CD4-positive, alpha-beta memory T cell (primary cell): ENCODE data around the gene ST3GAL3. TPM values are rescaled to one million over a fixed set of nuclear protein-coding genes. Genes with fewer than 3 reads are reported as not detected.

ENCODE experiments used
- CTCF ChIA-PET: fragments of 350-600 bp; sonication (Branson Sonifier 250); formaldehyde crosslinking; loops from one replicate; lab custom pipeline; 2021; ENCODE audit warnings: inconsistent platforms; ENCODE audit not compliant: partially characterized antibody; lab: Charles Lee
- POLR2A ChIA-PET: fragments of 350-600 bp; sonication (Branson Sonifier 250); formaldehyde crosslinking; loops from one replicate; lab custom pipeline; 2021; ENCODE audit not compliant: partially characterized antibody; lab: Charles Lee
- DNase-seq, 5 donors: peaks; one replicate each; pipeline versions ENCODE4 v3.0.0 to v3.0.0-alpha.2; 2020 to 2022; ENCODE audit warnings: mixed read lengths in 1 of 5
- H3K27ac ChIP-seq: one replicate; pipeline ENCODE4 v1.7.0; 2013; ENCODE audit warnings: low read depth, low read length
- H3K27me3 ChIP-seq: 2 replicates; pipeline ENCODE4 v1.7.0; 2013; ENCODE audit warnings: mild to moderate bottlenecking, low read length, moderate library complexity; ENCODE audit not compliant: insufficient read depth
- H3K36me3 ChIP-seq: 2 replicates; pipeline ENCODE4 v1.7.0; 2013; ENCODE audit warnings: mild to moderate bottlenecking, low read length, moderate library complexity; ENCODE audit not compliant: insufficient read depth
- H3K4me1 ChIP-seq: 2 replicates; pipeline ENCODE4 v1.7.0; 2013; ENCODE audit warnings: mild to moderate bottlenecking, low read length, moderate library complexity; ENCODE audit not compliant: insufficient read depth
- H3K4me3 ChIP-seq, 2 donors: one replicate each; pipeline ENCODE4 v1.7.0; 2013; ENCODE audit warnings: low read length in 2 of 2, mild to moderate bottlenecking in 1 of 2
- H3K9me3 ChIP-seq, 2 donors: one replicate each; pipeline ENCODE4 v1.7.0; 2013; ENCODE audit warnings: low read length in 2 of 2, control low read depth in 1 of 2; ENCODE audit not compliant: control insufficient read depth in 1 of 2
- H3K27ac Mint-ChIP-seq, 7 donors: one replicate each; pipeline ENCODE4 v1.8.0; 2020 to 2021; ENCODE audit warnings: mixed read lengths in 7 of 7, mild to moderate bottlenecking in 6 of 7, inconsistent platforms in 3 of 7, moderate library complexity in 3 of 7
- H3K27me3 Mint-ChIP-seq, 2 donors: one replicate each; pipeline ENCODE4 v1.8.0; 2020 to 2021; ENCODE audit warnings: mixed read lengths in 2 of 2
- H3K36me3 Mint-ChIP-seq, 2 donors: one replicate each; pipeline ENCODE4 v1.8.0; 2020 to 2021; ENCODE audit warnings: mixed read lengths in 2 of 2, inconsistent platforms in 1 of 2, mild to moderate bottlenecking in 1 of 2
- H3K4me1 Mint-ChIP-seq, 4 donors: one replicate each; pipeline ENCODE4 v1.8.0; 2020 to 2021; ENCODE audit warnings: mixed read lengths in 4 of 4, mild to moderate bottlenecking in 1 of 4
- H3K4me3 Mint-ChIP-seq, 8 donors: one replicate each; pipeline ENCODE4 v1.8.0; 2020 to 2021; ENCODE audit warnings: mixed read lengths in 8 of 8, mild to moderate bottlenecking in 7 of 8, moderate library complexity in 6 of 8, inconsistent platforms in 3 of 8
- H3K9me3 Mint-ChIP-seq, 8 donors: one replicate each; pipeline ENCODE4 v1.8.0; 2020 to 2021; ENCODE audit warnings: mixed read lengths in 8 of 8, mild to moderate bottlenecking in 5 of 8, inconsistent platforms in 3 of 8, moderate library complexity in 1 of 8
- intact Hi-C: fragments of 100-400 bp; cut with micrococcal nuclease; formaldehyde crosslinking; loops from one replicate; pipeline ENCODE4 v1.15.1; 2023
- polyA plus RNA-seq, 2 donors: library from polyadenylated mRNA; unstranded; fragments of 300-500 nt; fragmentation: Illumina TruSeq; gene quantifications; one replicate each; pipeline ENCODE4 v1.2.3, GENCODE V29; 2021
- total RNA-seq, 2 experiments: library from RNA; stranded (reverse); gene quantifications; one replicate each; pipeline ENCODE4 v1.2.3, GENCODE V29; 2021

Gene ST3GAL3
- total and polyA plus RNA-seq, 4 experiments from 2014 or later, result 6.1 to 29.6 (median 16.3) TPM

GRCh38 chr1:43857163-43857562, 149.8 kb downstream of the ST3GAL3 start:
- no peak overlapping the region for H3K4me3 ChIP-seq
- no peak overlapping the region for H3K27ac ChIP-seq
- Mint-ChIP-seq H3K4me1 (peaks cover 0 to 7% (median 5%) of the 10 kb centered on the region in 4 donors), H3K9me3 (no peaks in the 10 kb centered on the region), H3K4me3 (no peak overlapping the region), H3K27me3 (no peaks in the 10 kb centered on the region), H3K27ac (no peak overlapping the region), H3K36me3 (peaks cover 15 to 32% of the 10 kb centered on the region in 2 donors)
- no peaks in the 10 kb centered on the region for H3K27me3 ChIP-seq
- ChIA-PET CTCF (interaction anchor here (0.8 kb wide), 1 partner anchor 94 kb away, joined by 3 read pairs; no protein-coding TSS in a partner anchor), POLR2A (no interaction called here)
- no peaks in the 10 kb centered on the region for H3K4me1 ChIP-seq
- no peak for DNase-seq
- intact Hi-C loops, result no loop called here
- no peaks in the 10 kb centered on the region for H3K36me3 ChIP-seq
- no peaks in the 10 kb centered on the region for H3K9me3 ChIP-seq

GRCh38 chr1:43858324-43858723, 151.0 kb downstream of the ST3GAL3 start:
- H3K36me3 ChIP-seq, result no peaks in the 10 kb centered on the region
- peaks cover 0 to 5% (median 3%) of the 10 kb centered on the region in 4 donors for H3K4me1 Mint-ChIP-seq
- H3K4me3 Mint-ChIP-seq, result no peak overlapping the region
- no peaks in the 10 kb centered on the region for H3K27me3 ChIP-seq
- H3K9me3 Mint-ChIP-seq, result no peaks in the 10 kb centered on the region
- H3K36me3 Mint-ChIP-seq, result peaks cover 15 to 40% of the 10 kb centered on the region in 2 donors
- H3K27me3 Mint-ChIP-seq, result no peaks in the 10 kb centered on the region
- H3K27ac ChIP-seq, result no peak overlapping the region
- H3K9me3 ChIP-seq, result no peaks in the 10 kb centered on the region
- CTCF ChIA-PET, result no interaction called here
- intact Hi-C loops, result no loop called here
- POLR2A ChIA-PET, result no interaction called here
- no peak overlapping the region for H3K27ac Mint-ChIP-seq
- no peaks in the 10 kb centered on the region for H3K4me1 ChIP-seq
- H3K4me3 ChIP-seq, result no peak overlapping the region
- DNase-seq, result no peak

- Histone ChIP-seq H3K4me1 (no peaks in the 10 kb centered on the region), H3K4me3 (no peak overlapping the region), H3K27ac (no peak overlapping the region), H3K27me3 (no peaks in the 10 kb centered on the region), H3K36me3 (no peaks in the 10 kb centered on the region), H3K9me3 (no peaks in the 10 kb centered on the region)
- H3K4me3 Mint-ChIP-seq, result no peak overlapping the region
- peaks cover 7 to 29% of the 10 kb centered on the region in 2 donors for H3K36me3 Mint-ChIP-seq
- ChIA-PET POLR2A (no interaction called here), CTCF (no interaction called here)
- DNase-seq, result no peak
- no peak overlapping the region for H3K27ac Mint-ChIP-seq
- H3K9me3 Mint-ChIP-seq, result no peaks in the 10 kb centered on the region
- no peaks in the 10 kb centered on the region for H3K27me3 Mint-ChIP-seq
- intact Hi-C loops, result no loop called here
- no peaks in the 10 kb centered on the region for H3K4me1 Mint-ChIP-seq
These were observed 154.0 kb downstream of the ST3GAL3 start for GRCh38 chr1:43861337-43861736.

GRCh38 chr1:43861988-43862735, 154.8 kb downstream of the ST3GAL3 start:
- Mint-ChIP-seq H3K36me3 (peaks cover 3 to 25% of the 10 kb centered on the region in 2 donors), H3K27ac (peak overlapping the region in 1 of 7 donors; percentile 21), H3K9me3 (no peaks in the 10 kb centered on the region), H3K4me1 (no peaks in the 10 kb centered on the region), H3K27me3 (no peaks in the 10 kb centered on the region), H3K4me3 (no peak overlapping the region)
- ChIA-PET CTCF (no interaction called here), POLR2A (no interaction called here)
- H3K36me3 ChIP-seq, result no peaks in the 10 kb centered on the region
- no peaks in the 10 kb centered on the region for H3K4me1 ChIP-seq
- no peak for DNase-seq
- intact Hi-C loops, result no loop called here
- no peak overlapping the region for H3K4me3 ChIP-seq
- no peak overlapping the region for H3K27ac ChIP-seq
- H3K27me3 ChIP-seq, result no peaks in the 10 kb centered on the region
- no peaks in the 10 kb centered on the region for H3K9me3 ChIP-seq

- H3K9me3 Mint-ChIP-seq, result no peaks in the 10 kb centered on the region
- Histone ChIP-seq H3K36me3 (no peaks in the 10 kb centered on the region), H3K27me3 (no peaks in the 10 kb centered on the region), H3K27ac (no peak overlapping the region), H3K4me3 (no peak overlapping the region), H3K9me3 (no peaks in the 10 kb centered on the region), H3K4me1 (no peaks in the 10 kb centered on the region)
- no peaks in the 10 kb centered on the region for H3K4me1 Mint-ChIP-seq
- intact Hi-C loops, result no loop called here
- no peak overlapping the region for H3K27ac Mint-ChIP-seq
- no peaks in the 10 kb centered on the region for H3K27me3 Mint-ChIP-seq
- no peak for DNase-seq
- POLR2A ChIA-PET, result no interaction called here
- H3K36me3 Mint-ChIP-seq, result peaks cover 3 to 21% of the 10 kb centered on the region in 2 donors
- CTCF ChIA-PET, result no interaction called here
- no peak overlapping the region for H3K4me3 Mint-ChIP-seq
These were observed 157.0 kb downstream of the ST3GAL3 start for GRCh38 chr1:43864111-43865045.

- Histone ChIP-seq H3K4me1 (no peaks in the 10 kb centered on the region), H3K27me3 (no peaks in the 10 kb centered on the region), H3K9me3 (no peaks in the 10 kb centered on the region), H3K4me3 (no peak overlapping the region), H3K36me3 (no peaks in the 10 kb centered on the region), H3K27ac (no peak overlapping the region)
- Mint-ChIP-seq H3K4me1 (no peaks in the 10 kb centered on the region), H3K36me3 (peaks cover 2 to 10% of the 10 kb centered on the region in 2 donors), H3K4me3 (no peak overlapping the region), H3K27me3 (no peaks in the 10 kb centered on the region), H3K9me3 (no peaks in the 10 kb centered on the region), H3K27ac (no peak overlapping the region)
- intact Hi-C loops, result no loop called here
- DNase-seq, result no peak
- ChIA-PET POLR2A (no interaction called here), CTCF (no interaction called here)
These were observed 158.9 kb downstream of the ST3GAL3 start for GRCh38 chr1:43866201-43866600.

- no peaks in the 10 kb centered on the region for H3K9me3 ChIP-seq
- Mint-ChIP-seq H3K36me3 (peaks cover 0 to 1% of the 10 kb centered on the region in 2 donors), H3K4me3 (no peak overlapping the region), H3K9me3 (no peaks in the 10 kb centered on the region), H3K27ac (no peak overlapping the region), H3K4me1 (no peaks in the 10 kb centered on the region), H3K27me3 (no peaks in the 10 kb centered on the region)
- intact Hi-C loops, result no loop called here
- no peak for DNase-seq
- no peak overlapping the region for H3K4me3 ChIP-seq
- ChIA-PET POLR2A (no interaction called here), CTCF (no interaction called here)
- no peaks in the 10 kb centered on the region for H3K4me1 ChIP-seq
- no peaks in the 10 kb centered on the region for H3K36me3 ChIP-seq
- H3K27ac ChIP-seq, result no peak overlapping the region
- H3K27me3 ChIP-seq, result no peaks in the 10 kb centered on the region
These were observed 160.8 kb downstream of the ST3GAL3 start for GRCh38 chr1:43867976-43868740.
